HEK293T (cell line): ENCODE results near the gene NEK4.
"Not testable (repeated sequence)": the region's sequence is repeated elsewhere in the genome, so short reads cannot be mapped to it uniquely, and the experiment has no call there.

Experiments
- CTCF ChIA-PET: fragments of 350-600 bp; formaldehyde crosslinking; extraction: SDS; loops from one replicate; lab custom pipeline; 2021; ENCODE audit warnings: antibody characterized with exemption, inconsistent platforms; lab: Yijun Ruan, JAX
- POLR2A ChIA-PET: fragments of 350-600 bp; formaldehyde crosslinking; extraction: SDS; loops from one replicate; lab custom pipeline; 2020; ENCODE audit warnings: antibody characterized with exemption, inconsistent platforms; lab: Yijun Ruan, JAX
- DNase-seq: peaks from one replicate; pipeline ENCODE4 v3.0.0; 2012; ENCODE audit warnings: mixed read lengths; ENCODE audit errors: extremely low spot score
- ARNT ChIP-seq: fragments of 450-650 bp; IDR thresholded peaks from 2 replicates; pipeline ENCODE4 v1.6.1; 2017; ENCODE audit warnings: mild to moderate bottlenecking
- BHLHE40 ChIP-seq: fragments of 450-650 bp; IDR thresholded peaks from 2 replicates; pipeline ENCODE4 v1.6.1; 2016; ENCODE audit warnings: mild to moderate bottlenecking, moderate library complexity, borderline replicate concordance
- CTBP1 ChIP-seq: fragments of 450-650 bp; IDR thresholded peaks from 2 replicates; pipeline ENCODE4 v1.6.1; 2016; ENCODE audit warnings: borderline replicate concordance
- ELF4 ChIP-seq: fragments of 450-650 bp; IDR thresholded peaks from 2 replicates; pipeline ENCODE4 v1.6.1; 2017; ENCODE audit warnings: antibody characterized with exemption
- FOXA1 ChIP-seq: fragments of 450-650 bp; IDR thresholded peaks from 2 replicates; pipeline ENCODE4 v1.6.1; 2016; ENCODE audit warnings: mild to moderate bottlenecking
- FOXK2 ChIP-seq: fragments of 450-650 bp; IDR thresholded peaks from 2 replicates; pipeline ENCODE4 v1.6.1; 2016; ENCODE audit warnings: mild to moderate bottlenecking
- FOXM1 ChIP-seq: fragments of 450-650 bp; IDR thresholded peaks from 2 replicates; pipeline ENCODE4 v1.6.1; 2017; ENCODE audit warnings: mild to moderate bottlenecking, borderline replicate concordance
- HDGF ChIP-seq: fragments of 450-650 bp; IDR thresholded peaks from 2 replicates; pipeline ENCODE4 v1.6.1; 2017; ENCODE audit warnings: antibody characterized with exemption, borderline replicate concordance
- L3MBTL2 ChIP-seq: fragments of 450-650 bp; conservative IDR thresholded peaks from 2 replicates; pipeline ENCODE4 v1.6.1; 2016; ENCODE audit warnings: mild to moderate bottlenecking
- LEF1 ChIP-seq: fragments of 450-650 bp; IDR thresholded peaks from 2 replicates; pipeline ENCODE4 v1.6.1; 2017; ENCODE audit warnings: mild to moderate bottlenecking, borderline replicate concordance
- NFRKB ChIP-seq: fragments of 450-650 bp; IDR thresholded peaks from 2 replicates; pipeline ENCODE4 v1.6.1; 2016; ENCODE audit warnings: mild to moderate bottlenecking, moderate library complexity
- PKNOX1 ChIP-seq: fragments of 450-650 bp; IDR thresholded peaks from 2 replicates; pipeline ENCODE4 v1.6.1; 2016
- SP1 ChIP-seq: fragments of 450-650 bp; IDR thresholded peaks from 2 replicates; pipeline ENCODE4 v1.6.1; 2017
- SUZ12 ChIP-seq: fragments of 450-650 bp; IDR thresholded peaks from 2 replicates; pipeline ENCODE4 v1.6.1; 2016; ENCODE audit warnings: mild to moderate bottlenecking
- TARDBP ChIP-seq: fragments of 450-650 bp; IDR thresholded peaks from 2 replicates; pipeline ENCODE4 v1.6.1; 2016
- ZNF384 ChIP-seq: fragments of 450-650 bp; IDR thresholded peaks from 2 replicates; pipeline ENCODE4 v1.6.1; 2016

Gene NEK4

GRCh38 chr3:52679811-52680210 is 90.9 kb downstream of the NEK4 start:
- CTCF ChIA-PET = no interaction called here
- DNase-seq = no peak
- POLR2A ChIA-PET = no interaction called here
- TF ChIP-seq NFRKB (no peak), PKNOX1 (no peak), ZNF384 (no peak), BHLHE40 (no peak)

- TF ChIP-seq NFRKB (no peak), BHLHE40 (no peak), ARNT (no peak), FOXM1 (no peak), TARDBP (no peak), PKNOX1 (no peak), CTBP1 (no peak), L3MBTL2 (no peak), HDGF (no peak), SP1 (no peak), FOXA1 (no peak), LEF1 (no peak)
- ChIA-PET POLR2A (no interaction called here), CTCF (no interaction called here)
- DNase-seq = no peak
These were observed 91.6 kb downstream of the NEK4 start for GRCh38 chr3:52679199-52679538.

- DNase-seq = no peak
- TF ChIP-seq SUZ12 = no peak
- no peak for TF ChIP-seq FOXA1
- ChIA-PET POLR2A (no interaction called here), CTCF (interaction anchor here (0.7 kb wide), 1 partner anchor 213 kb away, joined by 3 read pairs; no protein-coding TSS in a partner anchor)
These were observed 92.2 kb downstream of the NEK4 start for GRCh38 chr3:52678265-52679198.

GRCh38 chr3:52676201-52676600 is 94.5 kb downstream of the NEK4 start:
- POLR2A ChIA-PET, CTCF ChIA-PET: not testable (repeated sequence)

GRCh38 chr3:52671676-52672075 is 99.1 kb downstream of the NEK4 start:
- CTCF ChIA-PET = no interaction called here
- DNase-seq = no peak
- TF ChIP-seq L3MBTL2 = no peak
- TF ChIP-seq LEF1 = no peak
- no peak for TF ChIP-seq CTBP1
- POLR2A ChIA-PET = no interaction called here

More at GRCh38 chr3:52676201-52676600, 94.5 kb downstream of the NEK4 start:
- not testable (repeated sequence) for DNase-seq

GRCh38 chr3:52670621-52671521 is 99.9 kb downstream of the NEK4 start:
- TF ChIP-seq CTBP1 = no peak
- TF ChIP-seq TARDBP = no peak
- TF ChIP-seq L3MBTL2 = no peak
- no peak for TF ChIP-seq ZNF384
- TF ChIP-seq HDGF = no peak
- no peak for TF ChIP-seq FOXA1
- no peak for TF ChIP-seq ELF4
- TF ChIP-seq PKNOX1 = no peak
- no peak for TF ChIP-seq FOXK2
- no peak for TF ChIP-seq BHLHE40
- no peak for TF ChIP-seq ARNT
- TF ChIP-seq LEF1 = no peak
- ChIA-PET CTCF (no interaction called here), POLR2A (no interaction called here)
- DNase-seq = no peak

GRCh38 chr3:52663098-52663497 is 107.6 kb downstream of the NEK4 start:
- POLR2A ChIA-PET = no interaction called here
- TF ChIP-seq SUZ12 = no peak
- no peak for TF ChIP-seq SP1
- TF ChIP-seq CTBP1 = no peak
- TF ChIP-seq HDGF = no peak
- no peak for TF ChIP-seq FOXA1
- no peak for TF ChIP-seq ZNF384
- no peak for TF ChIP-seq FOXK2
- TF ChIP-seq ELF4 = no peak
- TF ChIP-seq FOXM1 = no peak
- no peak for TF ChIP-seq PKNOX1
- no peak for TF ChIP-seq ARNT
- no peak for TF ChIP-seq NFRKB
- no peak for TF ChIP-seq BHLHE40
- TF ChIP-seq LEF1 = no peak
- no peak for TF ChIP-seq L3MBTL2
- CTCF ChIA-PET = no interaction called here
- no peak for DNase-seq
